Measurements from ENCODE around the gene TAB2. TPM values are rescaled to one million over a fixed set of nuclear protein-coding genes. Genes with fewer than 3 reads are reported as not detected.
A peak's percentile ranks its signal among the peaks of the same experiment; 100 is the strongest.

TAB2 gene
- total RNA-seq, 2 experiments from 2014 or later: 121 to 123 TPM

GRCh38 chr6:149314325-149314905, 3.1 kb upstream of the TAB2 start:
- H3K4me1 Mint-ChIP-seq (ENCODE audit: low read depth): peaks cover 25% of the 10 kb centered on the region
- no peaks in the 10 kb centered on the region for H3K27me3 ChIP-seq (ENCODE audit: control insufficient read depth in 1 of 2, insufficient read depth in 2 of 2, low read length in 2 of 2)
- no peaks in the 10 kb centered on the region for H3K27me3 Mint-ChIP-seq
- peaks cover 5% of the 10 kb centered on the region for H3K4me1 ChIP-seq (ENCODE audit: insufficient read depth, low read length)
- no peak overlapping the region for H3K27ac ChIP-seq (ENCODE audit: low read depth in 1 of 2, low read length in 2 of 2)
- ChIA-PET CTCF (interaction anchor here (0.7 to 1.6 kb wide), 3 partner anchors 27 to 232 kb away, joined by 3 to 5 read pairs (median 4); no protein-coding TSS in a partner anchor), POLR2A (interaction anchor here (0.6 to 1.2 kb wide), 2 partner anchors 10 to 161 kb away, joined by 3 read pairs; no protein-coding TSS in a partner anchor)
- no peak for TF ChIP-seq CTCF (IDR thresholded peaks at IDR 0.05)
- H3K9me3 ChIP-seq (ENCODE audit: control insufficient read depth in 1 of 2, insufficient read depth in 1 of 2, low read length in 2 of 2): no peaks in the 10 kb centered on the region
- H3K36me3 Mint-ChIP-seq (ENCODE audit: low read depth): peaks cover 10% of the 10 kb centered on the region
- no peak for ATAC-seq (ENCODE audit: poor library complexity)
- peak overlapping the region; percentile 9 for H3K4me3 Mint-ChIP-seq
- H3K9me3 Mint-ChIP-seq: no peaks in the 10 kb centered on the region
- intact Hi-C loops (cut with DNase I, micrococcal nuclease): loop anchor here in 1 of 2 experiments (2.0 to 10.0 kb wide), 2 partner anchors 200 to 230 kb away; no protein-coding TSS in a partner anchor
- H3K36me3 ChIP-seq (ENCODE audit: insufficient read depth, low read length): no peaks in the 10 kb centered on the region
- no peak overlapping the region for H3K4me3 ChIP-seq (ENCODE audit: low read length)
- no peak for DNase-seq
- peak overlapping the region; percentile 37 for H3K27ac Mint-ChIP-seq

DNA sequence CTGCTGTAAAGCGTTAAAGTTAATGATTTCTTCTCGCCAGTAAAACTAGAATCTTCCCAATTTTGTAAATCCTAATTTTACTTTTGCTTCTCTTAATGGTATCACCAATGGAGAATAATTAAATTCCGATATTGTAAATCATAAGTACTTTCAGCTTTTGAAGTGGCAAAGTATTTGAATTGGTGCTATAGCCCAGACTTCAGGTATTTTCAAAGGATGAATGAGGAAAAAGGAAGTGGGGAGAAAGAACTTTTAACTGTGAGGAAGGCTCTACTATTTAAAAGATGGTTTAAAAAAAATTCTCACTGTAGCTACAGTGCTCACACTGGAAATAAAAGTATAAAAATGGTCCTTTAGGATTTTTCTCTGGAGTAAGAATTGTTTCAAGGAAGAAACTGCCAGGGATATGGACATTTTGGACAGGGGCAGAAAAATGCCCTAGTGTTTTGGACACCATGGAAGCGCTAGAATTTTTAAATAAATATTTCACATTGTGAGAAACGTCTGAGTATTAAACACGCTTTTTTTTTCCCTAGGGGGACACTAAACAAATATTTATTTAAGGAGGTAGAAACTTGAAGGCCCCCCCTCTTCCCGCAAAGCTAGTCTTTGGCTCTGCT, 1.3 kb upstream of the TAB2 start:
- CTCF ChIA-PET: interaction anchor here (0.5 to 1.7 kb wide), 10 partner anchors 12 to 235 kb away, joined by 3 to 4 read pairs (median 4); no protein-coding TSS in a partner anchor
- no peak for TF ChIP-seq CTCF (IDR thresholded peaks at IDR 0.05)
- Histone ChIP-seq H3K9me3 (ENCODE audit: control insufficient read depth in 1 of 2, insufficient read depth in 1 of 2, low read length in 2 of 2) (no peaks in the 10 kb centered on the region), H3K27ac (ENCODE audit: low read depth in 1 of 2, low read length in 2 of 2) (peak overlapping the region; percentile 41 to 93), H3K36me3 (ENCODE audit: insufficient read depth, low read length) (no peaks in the 10 kb centered on the region), H3K4me1 (ENCODE audit: insufficient read depth, low read length) (peaks cover 10% of the 10 kb centered on the region), H3K27me3 (ENCODE audit: control insufficient read depth in 1 of 2, insufficient read depth in 2 of 2, low read length in 2 of 2) (no peaks in the 10 kb centered on the region), H3K4me3 (ENCODE audit: low read length) (peak overlapping the region; percentile 73)
- Mint-ChIP-seq H3K27ac (peak overlapping the region; percentile 86), H3K9me3 (no peaks in the 10 kb centered on the region), H3K4me3 (peak overlapping the region; percentile 88), H3K27me3 (no peaks in the 10 kb centered on the region), H3K4me1 (ENCODE audit: low read depth) (peaks cover 41% of the 10 kb centered on the region), H3K36me3 (ENCODE audit: low read depth) (peaks cover 14% of the 10 kb centered on the region)
- intact Hi-C loops (cut with DNase I, micrococcal nuclease): loop anchor here (2.0 to 10.0 kb wide), 6 partner anchors 49 to 233 kb away; no protein-coding TSS in a partner anchor
- POLR2A ChIA-PET: interaction anchor here (0.6 to 2.4 kb wide), 21 partner anchors 11 to 401 kb away, joined by 3 to 16 read pairs (median 4); partner anchors contain the start of gene LATS1
- no peak for DNase-seq
- no peak for ATAC-seq (ENCODE audit: poor library complexity)

GRCh38 chr6:149316740-149317643, 520 bp upstream of the TAB2 start:
- ChIA-PET POLR2A (interaction anchor here (0.6 to 2.4 kb wide), 29 partner anchors 10 to 401 kb away, joined by 3 to 16 read pairs (median 3); partner anchors contain the start of gene LATS1), CTCF (interaction anchor here (0.8 to 1.7 kb wide), 10 partner anchors 11 to 236 kb away, joined by 3 to 4 read pairs (median 3); partner anchors contain the start of gene ZC3H12D)
- peak overlapping the region; percentile 88 for H3K4me3 Mint-ChIP-seq
- no peaks in the 10 kb centered on the region for H3K9me3 ChIP-seq (ENCODE audit: control insufficient read depth in 1 of 2, insufficient read depth in 1 of 2, low read length in 2 of 2)
- H3K27ac ChIP-seq (ENCODE audit: low read depth in 1 of 2, low read length in 2 of 2): peak overlapping the region; percentile 67 to 95
- H3K4me3 ChIP-seq (ENCODE audit: low read length): peak overlapping the region; percentile 73
- intact Hi-C loops (cut with DNase I, micrococcal nuclease): loop anchor here (1.0 to 10.0 kb wide), 7 partner anchors 50 to 234 kb away; no protein-coding TSS in a partner anchor
- peaks cover 10% of the 10 kb centered on the region for H3K4me1 ChIP-seq (ENCODE audit: insufficient read depth, low read length)
- no peaks in the 10 kb centered on the region for H3K36me3 ChIP-seq (ENCODE audit: insufficient read depth, low read length)
- H3K27ac Mint-ChIP-seq: peak overlapping the region; percentile 86
- H3K27me3 Mint-ChIP-seq: no peaks in the 10 kb centered on the region
- no peaks in the 10 kb centered on the region for H3K9me3 Mint-ChIP-seq
- H3K36me3 Mint-ChIP-seq (ENCODE audit: low read depth): peaks cover 14% of the 10 kb centered on the region
- no peaks in the 10 kb centered on the region for H3K27me3 ChIP-seq (ENCODE audit: control insufficient read depth in 1 of 2, insufficient read depth in 2 of 2, low read length in 2 of 2)
- no peak for TF ChIP-seq CTCF (IDR thresholded peaks at IDR 0.05)
- peaks cover 49% of the 10 kb centered on the region for H3K4me1 Mint-ChIP-seq (ENCODE audit: low read depth)
- peak; percentile 83 to 97 (median 88) for DNase-seq
- ATAC-seq (ENCODE audit: poor library complexity): peak; percentile 74

Measured in CD4-positive, alpha-beta T cell (primary cell).